Muscle of leg (tissue), 11 donors: ENCODE results near the gene PHF13. TPM values are rescaled to one million over a fixed set of nuclear protein-coding genes. Genes with fewer than 3 reads are reported as not detected.

Experiments used
- DNase-seq: peaks from one replicate; pipeline ENCODE4 v3.0.0; 2013
- H3K27ac ChIP-seq: one replicate; pipeline ENCODE4 v1.5.1; 2013; ENCODE audit warnings: mild to moderate bottlenecking, low read length, control low read depth
- H3K27me3 ChIP-seq: one replicate; pipeline ENCODE4 v1.6.1; 2013; ENCODE audit warnings: low read length; ENCODE audit not compliant: control insufficient read depth, insufficient read depth
- H3K36me3 ChIP-seq: one replicate; pipeline ENCODE4 v1.6.1; 2013; ENCODE audit warnings: low read length; ENCODE audit not compliant: control insufficient read depth, insufficient read depth
- H3K4me1 ChIP-seq: one replicate; pipeline ENCODE4 v1.6.1; 2013; ENCODE audit warnings: low read length; ENCODE audit not compliant: control insufficient read depth, insufficient read depth
- H3K4me3 ChIP-seq: one replicate; pipeline ENCODE4 v1.5.1; 2013; ENCODE audit warnings: low read length, control low read depth
- H3K9me3 ChIP-seq: replicated peaks from 2 replicates; pipeline ENCODE4 v1.6.1; 2013; ENCODE audit warnings: low read depth, low read length; ENCODE audit not compliant: control insufficient read depth
- WGBS: methylation state at CpG from one replicate; pipeline ENCODE4 v1.1.5; 2013; ENCODE audit warnings: missing lambda C conversion rate; ENCODE audit not compliant: insufficient coverage; 5-methylcytosine and 5-hydroxymethylcytosine counted together
- polyA plus RNA-seq, 8 donors: library from polyadenylated mRNA; unstranded; fragments of 120-200 nt; gene quantifications; one replicate each; pipeline versions ENCODE4 v1.2.1 to v1.2.3, GENCODE V29; 2013; ENCODE audit warnings: inconsistent platforms in 1 of 8, low replicate concordance in 1 of 8; ENCODE audit not compliant: insufficient read length in 8 of 8, insufficient read depth in 1 of 8
- total RNA-seq: library from RNA; stranded (reverse); fragments of 120-200 nt; gene quantifications from one replicate; pipeline ENCODE4 v1.2.4, GENCODE V29; 2013

Gene PHF13
- total and polyA plus RNA-seq, 9 donors, result 11.6 to 24.2 (median 21.8) TPM

DNA sequence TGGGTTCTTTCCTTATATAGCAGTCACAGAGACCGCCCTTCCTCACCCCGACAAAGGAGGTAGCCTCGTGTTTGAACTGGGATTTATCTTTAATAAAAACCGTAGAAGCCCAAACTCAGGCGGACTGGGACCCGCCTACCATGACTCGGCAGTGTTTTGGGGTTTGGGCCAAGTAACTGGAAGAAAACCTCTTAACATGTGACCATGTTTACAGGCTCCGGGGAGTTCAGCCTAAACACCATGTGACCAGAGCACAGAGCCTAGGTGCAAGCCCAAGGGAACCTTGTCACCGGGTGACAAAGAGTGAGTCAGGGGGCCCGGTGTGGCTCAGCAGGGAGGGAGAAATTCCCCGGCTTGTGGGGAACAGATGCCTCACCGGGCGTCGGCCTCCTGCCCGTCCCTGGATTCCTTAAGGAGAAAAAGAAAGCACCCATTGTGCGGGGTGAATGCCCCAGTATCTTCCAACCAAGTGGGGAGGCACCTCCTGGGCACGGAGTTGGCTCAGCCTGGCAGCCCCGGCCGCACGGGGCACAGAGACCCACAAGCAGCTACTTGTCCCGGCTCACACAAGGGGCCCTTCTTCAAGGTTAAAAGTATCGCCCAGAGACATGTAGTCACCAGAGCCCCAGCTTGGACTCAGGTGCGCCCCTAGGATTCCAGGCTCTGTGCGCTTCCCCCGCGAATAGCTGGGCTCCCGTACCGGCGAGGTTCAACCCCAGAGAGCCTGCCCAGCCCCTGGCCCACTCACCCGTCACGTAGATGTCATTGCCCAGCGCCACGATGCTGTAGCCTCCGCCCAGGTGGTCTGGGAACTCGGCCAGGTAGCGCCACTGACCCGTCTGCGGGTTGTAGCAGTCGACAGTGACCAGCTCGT lies 12.2 kb upstream of the PHF13 start:
- peak; percentile 89 for DNase-seq
- WGBS, result under 1% methylated on average over 37 of the region's 40 CpGs
- peaks cover 66% of the 10 kb centered on the region for H3K4me1 ChIP-seq

DNA sequence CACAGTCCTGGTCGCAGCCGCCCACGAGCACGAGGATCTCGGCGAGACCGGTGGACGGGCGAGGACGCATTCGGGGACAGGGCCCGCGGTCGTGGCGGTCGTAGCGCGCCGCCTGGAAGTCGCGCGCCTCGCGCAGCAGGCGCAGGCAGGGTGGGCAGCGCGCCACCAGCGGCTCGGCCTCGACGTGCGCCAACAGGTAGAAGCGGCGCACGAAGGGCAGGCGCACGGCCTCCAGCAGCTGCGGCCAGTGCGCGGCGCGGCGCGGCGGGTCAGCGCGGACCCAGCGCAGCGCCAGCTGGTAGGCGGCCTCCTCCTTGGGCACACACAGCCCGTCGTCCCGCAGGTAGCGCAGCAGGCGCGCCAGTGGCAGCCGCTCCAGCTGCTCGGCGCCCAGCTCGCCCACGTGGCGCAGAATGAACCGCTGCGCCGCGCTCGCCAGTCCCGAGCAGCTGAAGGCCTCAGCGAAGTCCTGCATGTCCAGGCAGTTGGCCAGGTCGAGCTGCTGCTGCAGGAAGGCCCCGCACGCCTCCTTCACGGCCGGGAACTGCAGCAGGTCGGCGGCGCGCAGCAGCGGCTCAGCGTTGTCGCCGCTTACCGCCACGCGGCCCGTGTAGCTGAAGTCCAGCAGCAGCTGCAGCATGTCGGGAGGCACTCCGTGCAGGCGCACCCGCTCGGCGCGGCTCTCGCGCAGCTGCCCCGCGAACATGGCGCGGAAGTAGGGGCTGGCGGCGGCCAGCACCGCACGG lies 11.4 kb upstream of the PHF13 start:
- WGBS, result under 1% methylated on average over 103 of the region's 103 CpGs
- Histone ChIP-seq H3K27me3 (no peaks in the 10 kb centered on the region), H3K4me1 (peaks cover 60% of the 10 kb centered on the region), H3K36me3 (peaks cover 23% of the 10 kb centered on the region), H3K4me3 (peak overlapping the region; percentile 86), H3K27ac (peak overlapping the region; percentile 93), H3K9me3 (no peaks in the 10 kb centered on the region)
- DNase-seq, result peak; percentile 81

More for the DNA sequence above, 12.2 kb upstream of the PHF13 start:
- Histone ChIP-seq H3K4me3 (peak overlapping the region; percentile 86), H3K27ac (peak overlapping the region; percentile 93), H3K27me3 (no peaks in the 10 kb centered on the region), H3K36me3 (peaks cover 31% of the 10 kb centered on the region), H3K9me3 (no peaks in the 10 kb centered on the region)

DNA sequence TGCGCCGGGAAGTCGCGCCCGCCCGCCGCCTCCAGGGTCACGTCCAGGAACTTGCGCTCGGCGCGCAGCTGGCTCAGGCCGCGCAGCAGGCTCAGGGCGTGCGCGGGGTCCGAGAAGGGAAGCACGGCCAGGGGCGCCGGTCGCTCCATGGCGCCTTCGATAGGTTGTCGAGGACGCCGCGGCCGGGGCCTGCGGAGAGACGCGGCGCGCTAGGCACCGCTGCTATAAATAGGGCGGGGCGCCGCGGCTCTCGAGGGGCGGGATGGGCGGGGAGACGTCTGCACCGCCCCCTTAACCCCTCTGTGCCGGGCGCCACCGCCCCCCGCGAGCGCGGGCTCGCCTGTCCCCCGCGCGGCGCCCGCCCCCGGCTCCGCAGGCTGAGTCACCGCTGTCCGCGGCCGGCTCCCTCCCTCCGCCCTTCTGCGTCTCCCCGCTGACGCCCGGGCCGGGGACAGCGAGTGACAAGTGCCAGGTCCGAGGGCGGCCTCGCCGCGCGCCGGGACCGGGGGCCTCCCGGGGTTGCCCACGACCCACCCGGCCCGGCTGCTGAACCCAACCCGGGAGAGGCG lies 10.8 kb upstream of the PHF13 start, which contains the start of gene KLHL21:
Gene KLHL21, minus strand, starts transcription at position 201 of the 569 bp plus-strand sequence. Its CDS starts 52 bp downstream, at position 149.
- peaks cover 54% of the 10 kb centered on the region for H3K4me1 ChIP-seq
- under 1% methylated on average over 75 of the region's 84 CpGs for WGBS
- peak within 1 kb of the TSS; percentile 86 for H3K4me3 ChIP-seq
- peak; percentile 96 for DNase-seq
- peaks cover 16% of the 10 kb centered on the region for H3K36me3 ChIP-seq
- peak within 1 kb of the TSS; percentile 99 for H3K27ac ChIP-seq
- H3K27me3 ChIP-seq, result no peaks in the 10 kb centered on the region
- no peaks in the 10 kb centered on the region for H3K9me3 ChIP-seq

DNA sequence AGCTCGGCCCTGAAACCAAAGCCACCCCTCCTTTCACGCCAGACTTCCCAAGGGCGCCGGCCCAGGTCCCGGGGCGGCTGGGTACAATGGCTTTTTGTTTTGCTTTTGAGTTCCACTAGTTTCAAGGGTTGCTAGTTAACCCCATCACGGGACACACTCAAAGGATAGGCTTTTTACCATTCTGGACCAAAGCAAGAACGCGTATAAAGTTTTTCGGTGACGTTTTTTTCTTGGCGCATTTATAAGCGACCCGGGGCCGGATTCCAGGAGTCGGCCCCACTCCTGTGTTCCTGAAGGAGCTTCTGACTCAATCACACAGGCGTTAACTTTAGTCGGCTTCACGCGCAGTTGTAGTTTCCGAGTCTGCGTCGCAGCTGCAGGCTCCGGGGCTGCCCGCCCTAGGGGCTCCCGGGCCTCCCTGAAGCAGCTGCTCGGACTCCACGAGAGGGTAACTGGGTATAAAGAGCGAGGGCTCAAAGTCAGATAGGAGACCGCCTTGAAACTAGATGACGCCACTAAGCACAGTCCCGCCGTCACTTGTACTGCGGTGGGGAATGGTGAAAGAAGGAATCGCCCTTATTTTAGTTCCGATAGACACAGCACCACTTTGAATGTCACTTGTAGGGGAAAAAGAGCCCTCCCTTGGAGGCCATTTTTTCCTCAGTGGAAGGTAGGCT lies 10.2 kb upstream of the PHF13 start:
- peak; percentile 95 for DNase-seq
- H3K9me3 ChIP-seq, result no peaks in the 10 kb centered on the region
- peaks cover 50% of the 10 kb centered on the region for H3K4me1 ChIP-seq

GRCh38 chr1:6603915-6604558 lies 9.5 kb upstream of the PHF13 start:
- Histone ChIP-seq H3K27me3 (no peaks in the 10 kb centered on the region), H3K4me3 (peak overlapping the region; percentile 86), H3K9me3 (no peaks in the 10 kb centered on the region), H3K4me1 (peaks cover 46% of the 10 kb centered on the region), H3K27ac (peak overlapping the region; percentile 99), H3K36me3 (peaks cover 6% of the 10 kb centered on the region)
- WGBS, result 5% methylated on average over 15 of the region's 19 CpGs
- peak; percentile 89 for DNase-seq

More for the DNA sequence above, 10.2 kb upstream of the PHF13 start:
- no peaks in the 10 kb centered on the region for H3K27me3 ChIP-seq
- WGBS, result 0% methylated on average over 17 of the region's 36 CpGs
- peak overlapping the region; percentile 86 for H3K4me3 ChIP-seq
- H3K27ac ChIP-seq, result peak overlapping the region; percentile 99
- peaks cover 10% of the 10 kb centered on the region for H3K36me3 ChIP-seq

DNA sequence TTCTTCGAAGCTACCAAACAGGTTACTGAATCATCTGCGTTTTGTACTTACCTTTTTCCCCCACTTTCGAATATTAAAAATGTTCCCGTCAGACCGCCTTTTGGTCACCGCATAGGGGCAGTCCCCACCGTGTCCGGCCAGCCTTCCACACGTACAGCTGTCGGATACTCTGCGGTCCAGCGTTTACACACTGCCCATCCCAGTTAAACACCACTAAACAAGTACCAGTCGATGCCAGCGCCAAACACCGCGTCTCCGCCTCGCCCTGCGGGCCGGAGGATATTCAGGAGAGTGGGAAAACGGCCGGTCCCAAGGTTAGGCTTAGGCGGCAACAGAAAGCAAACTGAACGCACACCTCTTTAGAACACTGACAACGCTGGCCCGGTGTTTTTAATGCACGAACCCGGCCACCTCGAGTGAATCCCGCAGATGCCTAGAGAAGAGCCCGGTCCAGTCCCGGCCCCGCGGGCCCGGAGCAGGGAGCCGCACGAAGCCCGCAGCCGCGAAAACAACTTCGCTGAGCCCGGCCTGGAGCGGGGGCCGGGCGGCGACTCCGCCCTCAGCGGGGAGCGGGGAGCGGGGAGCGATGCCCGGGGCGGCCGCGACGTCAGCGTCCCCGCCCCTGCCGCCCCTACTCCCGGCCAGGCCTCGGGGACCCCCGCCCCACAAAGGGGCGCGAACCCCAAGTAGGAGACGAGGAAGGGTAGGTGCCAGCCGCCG lies 730 bp upstream of the PHF13 start:
- under 1% methylated on average over 62 of the region's 67 CpGs for WGBS
- Histone ChIP-seq H3K4me1 (peaks cover 12% of the 10 kb centered on the region), H3K27ac (peak overlapping the region; percentile 95), H3K27me3 (no peaks in the 10 kb centered on the region), H3K36me3 (peaks cover 6% of the 10 kb centered on the region), H3K9me3 (no peaks in the 10 kb centered on the region), H3K4me3 (peak overlapping the region; percentile 73)
- DNase-seq, result peak; percentile 70

DNA sequence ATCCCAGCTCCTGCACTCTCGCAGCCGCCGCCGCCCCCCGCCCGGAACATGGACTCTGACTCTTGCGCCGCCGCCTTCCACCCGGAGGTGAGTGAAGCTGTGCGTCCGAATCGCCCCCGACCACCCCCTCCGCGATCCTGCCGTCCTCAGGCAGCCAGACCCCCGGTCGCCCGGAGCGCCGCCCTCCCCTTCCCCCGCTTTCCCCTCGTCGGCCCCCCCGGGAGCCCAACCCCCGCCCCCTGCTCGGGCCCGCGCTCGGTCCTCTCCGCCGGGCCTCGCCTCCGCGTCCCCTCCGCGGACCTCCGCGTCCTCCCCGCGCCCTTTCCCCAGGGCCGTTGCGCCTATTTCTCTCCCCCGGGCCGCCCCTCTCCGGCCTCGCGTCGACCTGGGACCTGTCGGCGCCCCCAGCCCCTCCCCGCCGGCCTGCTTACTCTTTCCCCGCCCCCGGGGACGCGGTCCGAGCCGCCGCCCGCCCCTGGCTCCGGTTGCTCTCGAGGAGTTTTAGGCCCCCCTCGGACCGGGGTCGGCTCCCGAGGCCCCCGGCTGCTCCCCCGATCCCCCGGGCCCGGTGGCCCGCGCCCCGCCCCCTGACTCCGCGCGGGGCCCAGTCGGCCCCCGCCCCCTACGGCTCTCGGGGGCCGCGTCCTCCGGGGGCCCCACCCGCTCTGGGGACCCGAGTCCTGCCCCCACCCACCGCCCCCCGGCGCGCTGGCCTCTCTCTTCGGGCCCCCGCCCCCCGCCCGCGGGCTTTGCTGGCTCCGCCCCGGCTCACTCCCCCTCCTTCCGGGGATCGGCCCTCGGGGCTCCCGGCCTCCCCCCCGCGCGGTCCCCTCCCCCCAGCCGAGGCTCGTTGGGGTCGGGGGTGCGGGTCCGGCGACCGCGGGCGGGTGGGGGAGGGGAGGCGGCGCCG lies 743 bp downstream of the PHF13 start:
- peak; percentile 75 for DNase-seq
- Histone ChIP-seq H3K27ac (peak overlapping the region; percentile 75), H3K9me3 (no peaks in the 10 kb centered on the region), H3K36me3 (peaks cover 16% of the 10 kb centered on the region), H3K4me3 (peak overlapping the region; percentile 74), H3K27me3 (no peaks in the 10 kb centered on the region), H3K4me1 (peaks cover 11% of the 10 kb centered on the region)
- WGBS, result under 1% methylated on average over 61 of the region's 117 CpGs

- H3K27ac ChIP-seq, result peak overlapping the region; percentile 62
Observed at GRCh38 chr1:6614929-6615785, 1.6 kb downstream of the PHF13 start.

More at GRCh38 chr1:6614929-6615785, 1.6 kb downstream of the PHF13 start:
- H3K4me3 ChIP-seq, result peak overlapping the region; percentile 74
- H3K4me1 ChIP-seq, result peaks cover 10% of the 10 kb centered on the region
- under 1% methylated on average over 69 of the region's 82 CpGs for WGBS
- peaks cover 25% of the 10 kb centered on the region for H3K36me3 ChIP-seq
- DNase-seq, result no peak
- H3K9me3 ChIP-seq, result no peaks in the 10 kb centered on the region
- H3K27me3 ChIP-seq, result no peaks in the 10 kb centered on the region
